OCI-M2 (cell line): ENCODE results near the gene GPATCH3.
"Not testable (repeated sequence)": the region's sequence is repeated elsewhere in the genome, so short reads cannot be mapped to it uniquely, and the experiment has no call there.

ENCODE experiments used
- DNase-seq: peaks from one replicate; lab custom pipeline; 2025; ENCODE audit not compliant: unreplicated experiment; lab: John Stamatoyannopoulos, UW

GPATCH3 gene

DNA sequence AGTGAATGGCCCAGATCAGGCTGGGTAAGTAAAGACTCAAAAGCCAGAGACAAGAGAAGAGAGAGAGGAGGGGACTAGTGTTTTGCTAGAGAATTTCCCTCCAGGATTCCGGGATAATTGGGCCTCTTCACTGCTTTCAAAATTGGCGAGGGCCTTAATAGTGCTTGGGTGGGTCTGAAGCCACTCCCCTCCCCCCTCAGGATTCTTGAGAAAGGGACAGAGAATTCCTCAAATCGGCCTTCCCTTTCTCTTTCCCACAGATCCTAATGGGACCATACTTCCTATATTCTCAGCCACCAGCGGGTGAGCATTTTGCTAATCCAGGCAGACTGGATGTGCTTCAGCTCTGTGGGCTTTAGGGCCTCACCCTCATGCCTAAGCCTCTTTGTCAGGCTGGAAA, 25.4 kb downstream of the GPATCH3 start:
- DNase-seq = no peak

DNA sequence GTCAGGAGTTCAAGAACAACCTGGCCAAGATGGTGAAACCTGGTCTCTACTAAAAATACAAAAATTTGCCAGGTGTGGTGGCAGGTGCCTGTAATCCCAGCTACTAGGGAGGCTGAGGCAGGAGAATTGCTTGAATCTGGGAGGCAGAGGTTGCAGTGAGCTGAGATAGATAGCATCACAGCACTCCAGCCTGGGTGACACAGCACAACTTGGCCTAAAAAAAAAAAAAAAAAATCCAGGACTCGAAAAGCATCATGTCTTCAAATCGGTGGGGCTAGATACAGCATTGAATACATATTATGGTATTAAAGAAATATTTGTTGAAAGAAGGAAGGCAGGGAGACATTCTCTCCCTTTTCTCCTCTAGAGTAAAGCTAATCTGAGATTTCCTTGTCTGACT, 27.2 kb downstream of the GPATCH3 start:
- not testable (repeated sequence) for DNase-seq

DNA sequence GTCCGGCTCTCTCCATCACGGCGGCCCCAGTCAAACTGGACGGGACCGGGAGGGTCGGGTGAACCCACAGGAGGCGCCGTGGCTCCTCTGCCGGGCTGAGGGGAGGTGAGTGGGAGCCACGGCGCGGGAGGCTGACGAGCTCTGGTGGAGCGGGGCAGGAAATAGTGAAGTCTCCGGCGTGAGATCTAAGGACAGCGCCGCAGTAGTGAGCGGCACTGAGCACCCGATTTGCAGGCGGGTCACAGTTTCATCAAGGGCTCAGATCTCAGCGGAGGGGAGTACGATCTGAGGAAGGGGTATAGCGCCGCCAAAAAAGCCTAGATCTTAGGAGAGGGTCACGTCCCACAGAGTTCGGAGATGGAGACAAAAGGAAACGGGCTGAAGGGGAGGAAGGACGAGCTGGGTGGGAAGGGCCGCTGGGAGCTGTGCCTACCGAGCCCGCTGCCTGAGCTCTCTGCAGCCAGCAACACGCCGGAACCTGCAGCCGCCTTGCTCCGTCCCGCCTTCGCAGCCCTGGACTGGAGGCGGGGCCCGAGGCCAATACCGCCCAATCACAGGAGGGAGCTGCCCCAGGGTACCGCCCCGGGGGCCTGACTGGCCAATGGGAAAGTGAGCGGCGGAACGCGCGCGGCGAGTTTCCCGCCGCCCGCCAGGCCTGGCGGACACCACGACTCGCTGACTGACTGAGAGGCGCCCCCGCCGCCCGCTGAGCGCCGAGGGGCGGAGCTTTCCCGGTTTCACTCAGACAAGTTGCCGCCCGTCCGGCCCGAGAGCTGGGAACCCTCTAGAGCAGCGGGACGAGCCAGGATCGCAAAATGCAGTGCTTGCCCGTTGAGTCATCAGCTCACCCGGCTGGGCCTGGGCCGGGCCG, 35.4 kb downstream of the GPATCH3 start:
- DNase-seq = peak; percentile 83

- DNase-seq = no peak
Measured at GRCh38 chr1:26863685-26864077, 36.6 kb downstream of the GPATCH3 start.

GRCh38 chr1:26862781-26863684, 37.2 kb downstream of the GPATCH3 start, which contains the start of gene SFN:
Gene SFN, plus strand, starts transcription at chr1:26863149. Its CDS starts 64 bp downstream, at chr1:26863213.
- DNase-seq = no peak

DNA sequence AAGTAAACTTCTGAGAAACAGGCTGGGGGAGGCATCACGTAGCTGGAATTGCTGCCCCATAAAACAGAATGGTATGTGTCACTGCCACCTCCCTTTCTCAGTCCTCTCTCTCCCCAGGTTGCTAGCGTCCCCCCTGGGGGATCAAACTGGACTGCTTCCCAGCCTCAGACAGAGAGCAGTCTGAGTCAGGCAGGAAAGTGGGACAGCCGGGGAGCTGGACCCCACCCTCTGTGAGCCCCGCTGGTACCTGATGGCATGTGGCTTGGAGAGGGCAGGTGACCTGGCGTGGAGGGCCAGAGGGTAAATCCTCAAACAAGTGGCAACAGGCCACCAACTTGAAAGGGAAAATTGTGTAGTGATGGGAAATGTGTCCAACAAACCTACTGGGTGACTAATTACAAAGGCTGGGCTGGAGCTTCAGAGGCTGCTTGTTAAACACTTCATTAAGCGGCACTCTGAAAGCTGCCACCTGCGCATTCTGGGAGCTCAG, 38.3 kb downstream of the GPATCH3 start:
- no peak for DNase-seq

DNA sequence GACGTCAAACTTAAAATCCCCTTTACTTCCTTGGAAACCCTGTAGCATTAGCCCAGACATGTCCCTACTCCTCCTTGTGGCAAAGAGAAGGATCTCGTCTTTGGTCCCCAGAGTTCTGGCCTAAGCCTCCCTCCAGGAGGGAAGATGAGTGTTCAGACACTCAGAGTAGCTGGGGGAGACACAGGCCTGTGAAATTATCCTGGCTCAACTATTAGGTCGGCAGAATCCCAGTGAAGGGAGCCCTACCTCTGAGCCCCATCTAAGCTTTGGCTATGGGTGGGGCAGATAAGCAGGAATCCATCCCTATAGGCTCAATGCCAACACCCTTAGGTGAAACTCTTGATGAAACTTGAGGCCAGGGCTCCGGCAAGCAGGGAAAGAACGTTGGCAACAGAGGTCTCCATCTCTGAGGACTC, 39.0 kb downstream of the GPATCH3 start:
- DNase-seq = no peak

GRCh38 chr1:26858891-26859640, 41.2 kb downstream of the GPATCH3 start:
- DNase-seq = no peak

GRCh38 chr1:26858160-26858559, 42.1 kb downstream of the GPATCH3 start:
- DNase-seq = no peak

DNA sequence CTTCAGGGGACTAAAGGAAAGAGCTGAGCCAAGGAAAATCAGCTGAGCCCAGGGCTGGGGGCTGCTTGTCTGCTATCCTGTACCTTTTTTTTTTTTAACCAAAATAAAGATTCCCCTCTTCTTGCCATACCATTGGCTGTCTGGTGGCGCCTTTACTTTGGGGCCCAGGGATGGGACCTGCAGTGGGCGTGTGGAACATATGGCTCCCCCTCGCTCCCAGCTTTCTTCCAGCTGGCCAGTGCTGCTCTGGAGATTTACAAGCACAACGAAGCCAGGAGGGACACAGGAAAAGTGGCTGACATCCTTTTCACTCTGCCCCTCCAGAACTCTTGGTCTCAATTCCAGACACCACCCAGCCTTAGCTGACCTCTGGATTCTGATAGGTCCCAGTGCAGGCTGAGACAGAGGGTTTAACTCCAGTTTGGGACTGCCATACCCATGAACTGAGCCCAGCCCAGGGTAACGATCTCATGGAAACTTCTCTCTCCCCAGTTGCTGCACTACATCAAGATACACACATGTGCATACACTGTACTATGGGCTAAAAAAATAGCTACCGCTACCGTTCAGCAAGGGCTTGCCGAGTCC, 42.7 kb downstream of the GPATCH3 start:
- DNase-seq = no peak

DNA sequence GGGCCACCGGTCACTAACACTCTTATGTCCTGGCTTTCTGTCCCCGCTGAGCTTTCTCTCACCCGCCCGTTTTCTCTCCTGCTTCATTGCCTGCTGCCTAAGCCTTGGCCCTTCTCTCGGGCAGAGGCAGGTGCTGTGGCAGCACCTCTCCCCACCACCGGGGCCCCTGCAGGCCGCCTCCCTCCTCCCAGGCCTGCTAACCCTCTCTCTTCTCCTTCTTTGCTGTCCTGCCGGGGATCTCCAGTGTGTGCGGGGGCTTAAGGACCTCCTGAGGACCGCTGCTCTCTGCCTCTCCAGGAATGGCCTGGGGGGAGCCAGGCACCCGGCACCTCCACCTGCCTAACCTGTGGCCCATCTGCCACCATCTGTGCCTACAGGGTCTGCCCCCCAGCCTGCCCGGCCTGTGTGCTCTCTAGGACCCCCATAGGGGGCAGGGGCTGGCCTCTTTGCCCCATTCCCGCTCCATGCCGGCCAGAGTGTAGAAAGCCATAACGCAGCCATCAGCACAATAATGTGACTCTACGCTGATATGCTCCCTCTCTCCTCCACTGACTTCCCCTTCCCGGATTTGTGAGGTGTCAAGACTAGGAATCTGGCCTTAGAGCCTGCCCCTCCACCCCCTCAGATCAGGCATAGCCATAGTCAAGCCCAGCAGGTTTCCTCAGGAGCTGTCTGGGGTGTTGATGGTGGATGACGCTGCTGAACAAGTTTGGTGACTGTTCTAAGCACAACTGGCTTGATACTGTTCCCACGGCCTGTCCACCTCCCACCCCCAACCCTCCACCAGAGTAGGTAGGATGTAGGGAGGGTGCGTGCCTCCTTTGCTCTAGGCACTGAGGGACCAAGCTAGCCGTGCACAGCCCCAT, 43.4 kb downstream of the GPATCH3 start:
- no peak for DNase-seq

- DNase-seq = no peak
Measured at GRCh38 chr1:26856181-26856580, 44.1 kb downstream of the GPATCH3 start.

DNA sequence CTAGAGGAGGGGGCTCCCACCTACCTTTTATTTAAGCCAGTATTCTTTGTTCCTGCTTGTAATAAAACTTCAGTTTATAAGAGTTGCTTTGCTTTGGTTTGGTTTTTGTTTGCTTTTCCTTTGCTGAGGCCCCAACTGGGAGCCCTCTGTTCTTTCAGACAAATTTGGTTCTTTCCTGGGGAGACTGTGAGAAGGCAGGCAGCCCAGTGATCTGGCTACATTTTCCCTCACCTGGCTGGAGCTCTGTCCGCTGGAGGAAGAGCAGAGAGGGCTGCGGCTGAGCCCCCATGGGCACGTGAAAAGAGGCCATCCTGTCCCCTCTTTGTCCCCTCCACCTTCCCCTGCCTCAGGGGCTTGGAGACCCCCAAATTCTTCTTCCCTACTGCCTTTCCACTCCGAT, 44.6 kb downstream of the GPATCH3 start:
- no peak for DNase-seq

DNA sequence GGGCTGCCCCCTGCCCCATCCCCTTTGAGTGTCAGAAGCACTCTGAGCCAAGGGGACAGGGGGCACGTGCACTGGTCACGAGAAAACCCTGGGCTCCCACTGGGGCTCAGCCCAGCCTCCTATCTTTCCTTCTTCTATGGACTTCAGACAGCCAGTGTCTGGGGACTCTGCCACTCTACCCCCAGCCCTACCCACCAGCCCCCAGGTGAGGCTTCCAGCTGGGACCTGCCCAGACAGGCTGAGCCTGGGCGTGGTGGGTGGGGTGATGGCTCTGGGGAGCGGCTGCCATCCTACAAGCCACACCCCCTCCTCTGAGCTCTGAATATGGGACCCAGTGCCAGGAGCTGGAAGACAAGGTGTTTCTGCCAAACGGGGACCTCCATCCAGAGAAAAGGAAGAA, 45.4 kb downstream of the GPATCH3 start:
- no peak for DNase-seq

GRCh38 chr1:26853600-26853999, 46.7 kb downstream of the GPATCH3 start:
- DNase-seq = no peak

DNA sequence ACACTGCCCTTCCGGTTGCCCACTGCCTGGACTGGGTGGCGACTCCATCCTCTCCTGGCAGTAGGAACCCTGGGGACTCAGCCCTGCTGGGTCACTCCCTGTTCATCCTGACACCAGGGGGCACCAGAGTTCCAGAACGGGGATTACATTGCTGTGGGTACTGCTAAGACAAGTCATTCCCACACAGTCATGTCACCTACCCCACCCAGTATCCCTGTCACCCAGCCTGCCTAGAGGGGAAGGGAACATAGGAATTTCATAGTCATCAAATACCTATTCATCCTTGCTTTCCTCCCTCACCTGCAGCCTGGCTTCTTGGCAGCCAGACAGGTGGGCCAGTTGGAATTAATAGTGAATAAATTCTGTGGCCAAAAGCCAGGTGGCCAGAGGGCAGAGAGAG, 47.1 kb downstream of the GPATCH3 start:
- DNase-seq = peak; percentile 16

GRCh38 chr1:26852701-26853100, 47.6 kb downstream of the GPATCH3 start:
- no peak for DNase-seq

DNA sequence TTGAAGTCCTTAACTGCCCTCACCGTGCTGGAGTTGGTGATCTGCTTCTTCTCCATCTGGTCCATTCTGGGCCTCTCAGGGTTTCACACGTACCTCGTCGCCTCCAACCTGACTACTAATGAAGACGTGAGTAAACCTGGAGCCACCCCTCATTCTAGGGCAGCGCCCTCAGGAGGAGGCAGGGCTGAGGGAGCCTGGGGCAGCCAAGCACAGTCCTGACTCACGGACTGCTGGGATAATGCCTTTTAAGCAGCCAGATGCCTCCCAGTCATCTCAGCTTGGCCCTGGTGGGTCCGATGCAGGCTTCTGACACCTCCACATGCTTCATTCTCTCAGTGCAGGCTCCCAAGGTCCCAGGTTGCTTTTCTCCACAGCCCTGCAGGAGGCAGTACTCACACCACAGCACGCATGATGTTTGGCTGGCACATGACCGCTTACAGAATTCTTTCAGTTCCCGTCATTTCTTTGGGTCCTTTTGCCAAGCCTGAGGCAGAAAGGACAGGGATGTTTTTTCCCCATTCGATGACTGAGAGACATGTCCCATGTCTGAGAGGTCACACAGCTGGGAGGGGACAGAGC, 49.1 kb downstream of the GPATCH3 start:
- DNase-seq = no peak
